ENCODE data around the gene OPN1MW.
"Not testable (repeated sequence)": the region's sequence is repeated elsewhere in the genome, so short reads cannot be mapped to it uniquely, and the experiment has no call there.

The OPN1MW gene

DNA sequence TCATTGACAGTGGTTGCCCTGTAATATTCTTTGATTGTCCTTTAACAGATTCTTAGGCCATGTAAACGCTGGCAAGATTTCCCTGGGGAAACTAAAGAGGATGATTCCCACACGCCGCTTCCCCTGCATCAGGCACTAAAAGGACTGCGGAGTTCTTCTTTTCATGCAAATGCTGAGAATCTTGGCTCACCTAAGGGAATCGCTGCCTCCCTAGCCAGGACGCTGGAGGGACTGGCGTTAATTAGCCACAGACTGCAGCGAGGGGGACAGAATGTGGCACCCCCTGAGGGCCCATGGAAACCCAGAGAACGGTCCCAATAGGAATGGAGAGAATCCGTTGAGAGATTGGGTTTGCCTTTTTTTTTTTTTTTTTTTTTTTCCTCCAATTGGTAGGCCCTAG is 29.1 kb downstream of the OPN1MW start:
- not testable (repeated sequence) for DNase-seq

DNA sequence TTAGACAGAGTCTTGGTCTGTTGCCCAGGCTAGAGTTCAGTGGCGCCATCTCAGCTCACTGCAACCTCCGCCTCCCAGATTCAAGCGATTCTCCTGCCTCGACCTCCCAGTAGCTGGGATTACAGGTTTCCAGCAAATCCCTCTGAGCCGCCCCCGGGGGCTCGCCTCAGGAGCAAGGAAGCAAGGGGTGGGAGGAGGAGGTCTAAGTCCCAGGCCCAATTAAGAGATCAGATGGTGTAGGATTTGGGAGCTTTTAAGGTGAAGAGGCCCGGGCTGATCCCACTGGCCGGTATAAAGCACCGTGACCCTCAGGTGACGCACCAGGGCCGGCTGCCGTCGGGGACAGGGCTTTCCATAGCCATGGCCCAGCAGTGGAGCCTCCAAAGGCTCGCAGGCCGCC is 37.1 kb downstream of the OPN1MW start, which contains the start of gene OPN1MW2:
Gene OPN1MW2 (plus strand): TSS at position 301 of the 400 bp plus-strand sequence. CDS start 60 bp downstream, at position 361.
- DNase-seq = not testable (repeated sequence)

DNA sequence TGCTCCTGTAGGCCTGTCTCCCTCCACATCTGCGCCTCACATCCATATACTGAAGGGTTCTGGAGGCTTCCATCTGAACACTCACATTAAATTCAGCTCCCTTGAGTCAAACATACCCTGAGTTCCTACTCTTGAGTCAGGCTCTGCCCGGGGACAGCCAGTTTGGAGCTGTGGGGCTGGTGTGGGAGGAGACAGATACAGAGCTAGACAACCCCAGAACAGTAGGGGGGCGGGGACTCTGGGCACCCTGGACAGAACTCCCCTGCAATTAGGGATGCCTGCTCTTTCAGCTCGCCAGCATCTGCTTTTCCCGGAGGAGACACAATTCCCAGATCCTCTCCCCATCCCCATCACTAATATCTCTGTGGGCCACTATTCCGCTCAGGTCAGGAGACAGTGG is 42.9 kb downstream of the OPN1MW start:
- DNase-seq = not testable (repeated sequence)

DNA sequence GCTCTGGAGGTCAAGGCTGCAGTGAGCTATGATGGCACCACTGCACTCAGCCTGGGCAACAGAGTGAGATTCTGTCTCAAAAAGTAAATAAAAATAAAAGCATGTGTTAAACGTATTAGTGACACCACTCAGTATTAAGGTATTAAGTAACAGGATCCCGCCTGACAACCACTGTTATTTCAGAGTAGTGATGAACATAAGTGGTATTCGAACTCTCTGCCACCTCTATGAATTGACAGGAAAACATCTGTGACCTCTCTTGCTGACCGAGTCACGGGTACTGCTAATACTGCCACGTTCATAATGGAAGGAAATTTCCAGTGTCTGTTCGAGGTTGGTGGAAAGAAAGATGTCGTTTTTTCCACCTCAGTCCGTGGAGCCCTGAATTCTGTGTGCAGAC is 44.3 kb downstream of the OPN1MW start:
- DNase-seq = not testable (repeated sequence)

DNA sequence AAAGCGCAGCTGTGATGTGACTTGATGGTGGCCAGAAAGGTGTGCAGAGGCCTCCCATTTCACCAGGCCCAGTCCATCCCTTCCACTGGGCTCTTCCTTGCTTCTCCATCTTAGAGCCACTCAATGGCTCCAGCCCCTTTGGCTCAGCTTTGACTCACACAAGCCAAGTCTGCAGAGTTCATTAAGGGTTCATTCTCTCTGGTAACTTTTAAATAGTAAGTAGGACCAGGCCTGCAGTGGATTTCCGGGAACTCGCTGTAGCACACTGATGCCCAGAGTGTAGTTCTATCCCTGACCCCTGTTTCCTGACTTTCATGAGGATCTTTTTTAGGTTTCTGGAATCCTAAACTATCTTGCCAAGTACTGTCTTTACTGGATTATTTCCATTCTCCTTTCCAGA is 49.0 kb downstream of the OPN1MW start:
- not testable (repeated sequence) for DNase-seq

DNA sequence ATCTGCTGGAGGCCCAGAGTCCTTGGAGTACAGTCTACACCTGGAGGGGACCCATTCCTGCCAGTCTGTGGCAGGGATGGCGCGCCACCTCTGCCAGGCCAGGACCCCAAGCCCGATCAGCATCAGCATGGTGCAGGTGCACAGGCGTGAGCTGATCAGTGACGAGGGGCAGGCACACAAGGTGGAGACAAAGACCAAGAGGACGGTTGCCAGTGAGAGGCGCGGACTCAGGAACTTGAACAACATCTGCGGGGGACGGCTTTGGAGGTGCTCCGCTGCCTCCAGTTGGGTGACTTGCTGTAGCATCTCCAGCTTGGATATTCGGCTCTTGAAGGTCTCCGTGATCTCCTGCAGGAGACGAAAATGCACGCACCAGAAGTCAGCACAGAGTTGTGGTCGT is 51.2 kb downstream of the OPN1MW start:
- not testable (repeated sequence) for DNase-seq

DNA sequence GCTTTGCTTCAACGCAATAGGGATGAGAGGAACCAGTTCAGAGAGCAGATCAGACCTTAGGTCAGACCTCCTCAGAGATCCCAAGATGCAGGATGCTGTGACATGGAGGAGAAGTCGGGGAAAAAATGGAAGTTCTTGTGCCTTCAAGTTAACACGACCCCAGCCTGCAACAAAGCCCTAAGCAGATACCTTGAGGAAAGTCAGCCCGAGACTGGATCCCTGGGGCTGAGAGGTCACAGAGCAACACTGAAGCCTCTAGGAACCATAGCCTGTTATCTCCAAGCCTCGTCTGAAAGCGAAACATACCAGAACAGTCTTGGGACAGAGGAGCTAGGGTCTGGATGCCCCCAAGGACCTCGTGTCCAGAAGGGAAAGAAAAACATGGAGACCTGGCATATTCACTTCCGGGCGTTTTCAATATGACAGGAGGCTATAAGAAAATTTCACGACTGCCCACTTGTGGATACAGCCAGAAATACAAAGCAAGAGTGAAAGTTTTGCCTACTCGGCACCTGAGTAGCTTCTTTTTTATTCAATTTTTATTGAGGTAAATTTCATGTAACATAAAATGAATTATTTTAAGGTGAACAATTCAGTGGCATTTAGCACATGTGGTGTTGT is 56.7 kb downstream of the OPN1MW start:
- not testable (repeated sequence) for DNase-seq

DNA sequence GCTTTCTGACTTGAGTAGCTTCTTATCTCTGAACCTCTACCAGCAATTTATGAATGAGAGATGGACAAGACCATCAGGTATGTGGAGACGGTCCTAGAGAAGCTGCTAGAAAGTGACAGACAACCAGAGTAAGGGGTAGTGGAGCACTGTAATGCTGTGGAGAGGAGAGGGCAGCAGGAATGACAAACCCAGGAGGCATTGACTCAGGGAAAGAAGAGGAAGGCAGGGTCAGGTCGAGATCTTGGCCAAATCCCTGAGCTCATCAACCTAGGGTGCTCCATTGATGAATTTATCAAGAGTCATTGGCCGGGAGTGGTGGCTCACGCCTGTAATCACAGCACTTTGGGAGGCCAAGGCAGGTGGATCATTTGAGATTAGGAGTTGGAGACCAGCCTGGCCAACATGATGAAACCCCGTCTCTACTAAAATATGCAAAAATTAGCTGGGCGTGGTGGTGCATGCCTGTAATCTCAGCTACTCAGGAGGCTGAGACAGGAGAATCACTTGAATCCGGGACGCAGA is 57.6 kb downstream of the OPN1MW start:
- not testable (repeated sequence) for DNase-seq
